Measurements from ENCODE around the gene PROZ. TPM values are rescaled to one million over a fixed set of nuclear protein-coding genes. Genes with fewer than 3 reads are reported as not detected.
A peak's percentile ranks its signal among the peaks of the same experiment; 100 is the strongest.

Gene PROZ, protein sequence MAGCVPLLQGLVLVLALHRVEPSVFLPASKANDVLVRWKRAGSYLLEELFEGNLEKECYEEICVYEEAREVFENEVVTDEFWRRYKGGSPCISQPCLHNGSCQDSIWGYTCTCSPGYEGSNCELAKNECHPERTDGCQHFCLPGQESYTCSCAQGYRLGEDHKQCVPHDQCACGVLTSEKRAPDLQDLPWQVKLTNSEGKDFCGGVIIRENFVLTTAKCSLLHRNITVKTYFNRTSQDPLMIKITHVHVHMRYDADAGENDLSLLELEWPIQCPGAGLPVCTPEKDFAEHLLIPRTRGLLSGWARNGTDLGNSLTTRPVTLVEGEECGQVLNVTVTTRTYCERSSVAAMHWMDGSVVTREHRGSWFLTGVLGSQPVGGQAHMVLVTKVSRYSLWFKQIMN
- total RNA-seq: not detected
- not detected for polyA plus RNA-seq
- long read RNA-seq, donor 1: 0 reads
- long read RNA-seq, donor 2: 0 reads
- long read RNA-seq, donor 3: 0 reads
- long read RNA-seq, donor 4: 0 reads
- long read RNA-seq, donor 5: 0 reads

DNA sequence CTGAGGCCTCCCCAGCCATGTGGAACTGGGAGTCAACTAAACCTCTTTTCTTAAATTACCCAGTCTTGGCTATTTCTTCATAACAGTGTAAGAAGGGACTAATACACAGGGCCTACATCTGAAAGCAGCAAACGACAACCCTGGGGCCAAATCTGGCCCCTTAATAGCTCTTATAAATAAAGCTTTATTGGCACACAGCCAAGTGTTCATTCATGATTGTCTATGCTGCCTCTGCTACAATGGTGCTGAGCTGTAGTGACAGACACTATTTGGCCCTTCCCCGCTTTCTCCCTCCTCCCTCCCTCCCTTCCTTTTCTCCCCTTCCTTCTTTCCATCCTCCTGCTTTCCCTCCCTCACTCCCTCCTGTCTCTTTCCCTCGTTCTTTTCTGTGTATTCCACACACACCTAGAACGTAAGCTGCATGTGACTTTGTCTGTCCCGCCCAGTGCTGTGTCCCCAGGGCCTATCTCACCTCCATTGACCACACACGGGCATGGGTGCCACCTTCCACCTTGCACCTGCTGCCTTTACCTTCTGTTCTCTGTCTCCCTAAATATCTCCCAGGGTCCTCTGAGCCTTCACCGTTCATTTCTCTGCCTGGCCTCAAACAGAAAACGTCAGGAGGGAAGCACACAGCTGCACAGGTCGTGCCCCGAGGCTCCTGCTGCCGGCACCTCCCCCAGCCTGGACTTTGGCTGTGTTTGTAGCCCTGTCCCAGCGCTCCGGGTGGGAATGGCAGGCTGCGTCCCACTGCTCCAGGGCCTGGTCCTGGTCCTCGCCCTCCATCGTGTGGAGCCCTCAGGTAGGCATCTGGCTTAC is at the start of gene PROZ:
TSS of gene PROZ (plus strand) at position 720 of the 819 bp plus-strand sequence. CDS start at position 733, 13 bp downstream.
- Histone ChIP-seq H3K4me3 (no peak within 1 kb of the TSS), H3K4me1 (ENCODE audit: control insufficient read depth in 5 of 5, insufficient read depth in 5 of 5, low read length in 5 of 5) (peaks cover 0 to 8% (median 0%) of the 10 kb centered on the region in 5 donors), H3K27me3 (ENCODE audit: control insufficient read depth in 3 of 3, insufficient read depth in 3 of 3, low read length in 2 of 3) (peaks cover 0 to 11% (median 0%) of the 10 kb centered on the region in 3 donors), H3K36me3 (ENCODE audit: control insufficient read depth in 4 of 4, insufficient read depth in 4 of 4, low read length in 4 of 4) (no peaks in the 10 kb centered on the region), H3K27ac (ENCODE audit: low read depth in 1 of 2, low read length in 1 of 2) (no peak within 1 kb of the TSS), H3K9ac (ENCODE audit: insufficient read depth in 1 of 2, low read length in 2 of 2) (no peak within 1 kb of the TSS), H3K9me3 (ENCODE audit: control insufficient read depth in 4 of 4, insufficient read depth in 3 of 4, low read length in 3 of 4) (no peaks in the 10 kb centered on the region)
- DNase-seq (no peak), ATAC-seq (ENCODE audit: insufficient read depth, low FRiP score) (no peak)
- 68 to 77% methylated on average over 16 of the region's 16 CpGs for WGBS, 2 donors
- TF ChIP-seq, protein P1, sequence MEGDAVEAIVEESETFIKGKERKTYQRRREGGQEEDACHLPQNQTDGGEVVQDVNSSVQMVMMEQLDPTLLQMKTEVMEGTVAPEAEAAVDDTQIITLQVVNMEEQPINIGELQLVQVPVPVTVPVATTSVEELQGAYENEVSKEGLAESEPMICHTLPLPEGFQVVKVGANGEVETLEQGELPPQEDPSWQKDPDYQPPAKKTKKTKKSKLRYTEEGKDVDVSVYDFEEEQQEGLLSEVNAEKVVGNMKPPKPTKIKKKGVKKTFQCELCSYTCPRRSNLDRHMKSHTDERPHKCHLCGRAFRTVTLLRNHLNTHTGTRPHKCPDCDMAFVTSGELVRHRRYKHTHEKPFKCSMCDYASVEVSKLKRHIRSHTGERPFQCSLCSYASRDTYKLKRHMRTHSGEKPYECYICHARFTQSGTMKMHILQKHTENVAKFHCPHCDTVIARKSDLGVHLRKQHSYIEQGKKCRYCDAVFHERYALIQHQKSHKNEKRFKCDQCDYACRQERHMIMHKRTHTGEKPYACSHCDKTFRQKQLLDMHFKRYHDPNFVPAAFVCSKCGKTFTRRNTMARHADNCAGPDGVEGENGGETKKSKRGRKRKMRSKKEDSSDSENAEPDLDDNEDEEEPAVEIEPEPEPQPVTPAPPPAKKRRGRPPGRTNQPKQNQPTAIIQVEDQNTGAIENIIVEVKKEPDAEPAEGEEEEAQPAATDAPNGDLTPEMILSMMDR (IDR thresholded peaks at IDR 0.05; ENCODE audit: control extremely low read depth, extremely low read depth): no peak

DNA sequence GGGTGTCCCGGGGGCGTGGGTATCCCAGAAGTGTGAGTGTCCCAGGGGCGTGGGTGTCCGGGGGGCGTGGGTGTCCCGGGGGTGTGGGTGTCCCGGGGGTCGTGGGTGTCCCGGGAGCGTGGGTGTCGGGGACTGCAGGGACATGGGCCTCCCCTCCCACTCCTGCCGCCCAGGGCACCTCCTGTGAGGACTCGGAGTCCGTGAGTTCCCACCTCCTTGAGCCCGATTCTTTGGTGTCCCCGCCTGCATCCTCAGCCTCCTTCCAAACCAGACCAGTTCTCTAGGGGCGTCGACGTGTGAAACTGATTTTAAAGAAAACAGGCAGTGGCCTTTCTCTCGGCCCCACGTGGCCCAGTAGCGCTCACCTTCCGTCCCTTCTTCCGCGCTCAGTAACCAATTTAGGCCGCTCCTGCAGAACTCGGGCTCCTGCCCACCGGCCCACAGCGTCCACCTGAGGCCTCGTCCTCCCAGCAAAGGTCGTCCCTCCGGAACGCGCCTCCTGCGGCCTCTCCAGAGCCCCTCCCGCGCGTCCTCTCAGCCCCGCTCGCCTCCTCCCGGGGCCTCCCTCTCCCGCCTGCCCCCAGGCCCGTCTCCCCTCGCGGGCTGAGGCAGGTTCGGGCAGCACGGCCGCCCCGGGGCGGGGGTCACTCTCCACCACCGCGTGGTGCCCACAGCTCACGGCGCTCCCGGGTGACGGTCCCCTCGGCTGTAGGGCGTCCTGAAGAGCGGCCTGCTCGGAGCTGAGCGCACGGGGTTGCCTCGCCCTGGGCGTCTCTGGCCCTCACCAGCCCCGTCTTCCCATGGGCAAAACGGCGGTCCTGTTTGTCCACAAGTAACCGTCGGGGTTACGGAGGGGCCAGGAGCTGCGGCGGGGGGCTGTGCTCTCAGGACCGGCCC is 49.0 kb upstream of the PROZ start:
- Histone ChIP-seq H3K36me3 (ENCODE audit: control insufficient read depth in 4 of 4, insufficient read depth in 4 of 4, low read length in 4 of 4) (no peaks in the 10 kb centered on the region), H3K27ac (ENCODE audit: low read depth in 1 of 2, low read length in 1 of 2) (no peak overlapping the region), H3K9ac (ENCODE audit: insufficient read depth in 1 of 2, low read length in 2 of 2) (no peak overlapping the region), H3K27me3 (ENCODE audit: control insufficient read depth in 3 of 3, insufficient read depth in 3 of 3, low read length in 2 of 3) (peaks cover 3 to 14% (median 14%) of the 10 kb centered on the region in 3 donors), H3K9me3 (ENCODE audit: control insufficient read depth in 4 of 4, insufficient read depth in 3 of 4, low read length in 3 of 4) (peaks cover 0 to 6% (median 0%) of the 10 kb centered on the region in 4 donors), H3K4me3 (no peak overlapping the region), H3K4me1 (ENCODE audit: control insufficient read depth in 5 of 5, insufficient read depth in 5 of 5, low read length in 5 of 5) (peaks cover 0 to 20% (median 6%) of the 10 kb centered on the region in 5 donors)
- DNase-seq (no peak), ATAC-seq (ENCODE audit: insufficient read depth, low FRiP score) (no peak)
- TF ChIP-seq, protein P1 (IDR thresholded peaks at IDR 0.05; ENCODE audit: control extremely low read depth, extremely low read depth): no peak
- 33 to 37% methylated on average over 69 to 73 of the region's 73 CpGs for WGBS, 2 donors

DNA sequence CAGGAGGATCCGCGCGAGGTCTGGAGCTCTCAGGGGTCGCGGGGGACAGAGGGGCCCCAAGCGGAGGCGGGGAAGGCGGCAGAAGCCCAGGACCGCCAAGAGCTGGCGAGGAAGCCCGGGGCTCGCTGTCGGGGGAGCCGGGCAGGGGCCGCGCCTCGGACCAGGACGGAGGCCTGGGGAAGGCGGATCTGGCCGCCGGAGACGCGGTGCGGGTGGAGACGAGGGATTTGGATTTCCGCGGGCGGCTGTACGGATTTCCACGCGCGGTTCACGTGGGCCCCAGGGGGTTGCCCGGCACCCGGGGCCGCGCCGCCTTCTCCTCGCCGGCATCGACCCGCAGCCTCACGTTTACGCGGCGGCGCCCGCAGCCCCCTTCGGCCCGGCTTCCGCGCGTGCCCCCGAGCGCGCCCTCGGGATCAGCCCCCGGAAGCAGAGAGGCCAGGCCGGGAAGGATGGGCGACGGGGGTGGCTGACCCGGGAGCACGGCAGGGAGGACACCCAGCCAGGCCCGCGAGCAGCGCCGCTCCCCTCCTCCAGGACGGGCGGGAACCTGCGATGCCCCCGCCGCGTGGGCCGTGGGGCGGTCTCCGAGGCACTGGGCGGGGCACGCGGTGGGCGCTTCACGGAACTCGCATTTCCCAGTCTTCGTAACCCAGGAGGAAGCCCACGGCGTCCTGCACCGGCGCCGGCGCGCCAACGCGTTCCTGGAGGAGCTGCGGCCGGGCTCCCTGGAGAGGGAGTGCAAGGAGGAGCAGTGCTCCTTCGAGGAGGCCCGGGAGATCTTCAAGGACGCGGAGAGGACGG is 48.2 kb upstream of the PROZ start:
- Histone ChIP-seq H3K4me1 (ENCODE audit: control insufficient read depth in 5 of 5, insufficient read depth in 5 of 5, low read length in 5 of 5) (peaks cover 0 to 17% (median 3%) of the 10 kb centered on the region in 5 donors), H3K9me3 (ENCODE audit: control insufficient read depth in 4 of 4, insufficient read depth in 3 of 4, low read length in 3 of 4) (peaks cover 0 to 6% (median 0%) of the 10 kb centered on the region in 4 donors), H3K9ac (ENCODE audit: insufficient read depth in 1 of 2, low read length in 2 of 2) (no peak overlapping the region), H3K4me3 (peak overlapping the region; percentile 13), H3K36me3 (ENCODE audit: control insufficient read depth in 4 of 4, insufficient read depth in 4 of 4, low read length in 4 of 4) (no peaks in the 10 kb centered on the region), H3K27me3 (ENCODE audit: control insufficient read depth in 3 of 3, insufficient read depth in 3 of 3, low read length in 2 of 3) (peaks cover 3 to 14% (median 14%) of the 10 kb centered on the region in 3 donors), H3K27ac (ENCODE audit: low read depth in 1 of 2, low read length in 1 of 2) (no peak overlapping the region)
- ATAC-seq (ENCODE audit: insufficient read depth, low FRiP score): peak; percentile 19
- peak in 1 of 3 donors; percentile 46 for DNase-seq
- 1 to 2% methylated on average over 83 to 99 of the region's 99 CpGs for WGBS, 2 donors
- TF ChIP-seq, protein P1 (IDR thresholded peaks at IDR 0.05; ENCODE audit: control extremely low read depth, extremely low read depth): no peak

All from lung (tissue), 16 donors.